Parathyroid adenoma (tissue), 2 donors: ENCODE measurements around the gene EBP.

Source experiments
- H2AFZ ChIP-seq: fragments of 300-600 bp; sonication (generic); one replicate; pipeline ENCODE4 v1.7.0; 2017; ENCODE audit warnings: antibody characterized with exemption, mild to moderate bottlenecking
- H3K27ac ChIP-seq: fragments of 300-600 bp; sonication (generic); one replicate; pipeline ENCODE4 v1.7.0; 2017
- H3K27me3 ChIP-seq: fragments of 300-600 bp; sonication (generic); one replicate; pipeline ENCODE4 v1.7.0; 2017; ENCODE audit warnings: low read length; ENCODE audit not compliant: control insufficient read depth, insufficient read depth
- H3K36me3 ChIP-seq: fragments of 300-600 bp; sonication (generic); one replicate; pipeline ENCODE4 v1.7.0; 2017; ENCODE audit warnings: low read length; ENCODE audit not compliant: control insufficient read depth, insufficient read depth
- H3K4me1 ChIP-seq: fragments of 300-600 bp; sonication (generic); one replicate; pipeline ENCODE4 v1.7.0; 2017; ENCODE audit warnings: control low read depth
- H3K4me2 ChIP-seq: fragments of 300-600 bp; sonication (generic); one replicate; pipeline ENCODE4 v1.7.0; 2017; ENCODE audit warnings: low read length
- H3K4me3 ChIP-seq: fragments of 300-600 bp; sonication (generic); one replicate; pipeline ENCODE4 v1.7.0; 2017; ENCODE audit warnings: low read depth, low read length
- H3K79me2 ChIP-seq: fragments of 300-600 bp; sonication (generic); one replicate; pipeline ENCODE4 v1.7.0; 2017; ENCODE audit warnings: control low read depth
- H3K9ac ChIP-seq: fragments of 300-600 bp; sonication (generic); one replicate; pipeline ENCODE4 v1.7.0; 2017; ENCODE audit warnings: mild to moderate bottlenecking
- H3K9me3 ChIP-seq: fragments of 300-600 bp; sonication (generic); one replicate; pipeline ENCODE4 v1.7.0; 2017; ENCODE audit warnings: low read length; ENCODE audit not compliant: control insufficient read depth
- CTCF ChIP-seq: fragments of 300-600 bp; sonication (generic); IDR thresholded peaks from one replicate; pipeline ENCODE4 v1.7.0; 2017; ENCODE audit warnings: antibody characterized with exemption, mild to moderate bottlenecking
- donor health status: primary hyperparathyroidism.

The EBP gene

GRCh38 chrX:48560681-48561080 lies 39.1 kb downstream of the EBP start:
- Histone ChIP-seq H3K79me2 (no peaks in the 10 kb centered on the region), H3K9ac (no peak overlapping the region), H3K36me3 (no peaks in the 10 kb centered on the region), H2AFZ (no peak overlapping the region), H3K27me3 (no peaks in the 10 kb centered on the region), H3K4me2 (no peak overlapping the region), H3K9me3 (no peaks in the 10 kb centered on the region), H3K27ac (no peak overlapping the region), H3K4me3 (no peak overlapping the region), H3K4me1 (no peaks in the 10 kb centered on the region)
- no peak for TF ChIP-seq CTCF

DNA sequence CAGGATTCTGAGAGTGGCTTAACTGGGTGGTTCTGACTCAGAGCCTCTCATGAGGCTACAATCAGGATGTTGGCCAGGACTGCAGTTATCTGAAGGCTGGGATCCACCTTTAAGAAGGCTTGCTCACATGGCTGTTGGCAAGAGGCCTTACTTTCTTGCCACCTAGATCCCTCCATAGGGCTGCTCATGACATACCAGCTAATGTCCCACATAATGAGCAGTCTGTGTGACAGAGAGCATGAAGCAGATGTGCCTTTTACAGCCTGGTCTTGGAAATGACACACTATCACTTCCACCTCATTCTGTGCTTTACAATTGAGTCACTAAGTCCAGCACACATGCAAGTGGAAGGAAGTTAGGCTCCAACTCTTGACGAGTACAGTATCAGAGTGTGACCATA lies 48.4 kb downstream of the EBP start:
- Histone ChIP-seq H3K27me3 (no peaks in the 10 kb centered on the region), H3K36me3 (no peaks in the 10 kb centered on the region), H2AFZ (no peak overlapping the region), H3K27ac (no peak overlapping the region), H3K9me3 (no peaks in the 10 kb centered on the region), H3K9ac (no peak overlapping the region), H3K4me3 (no peak overlapping the region), H3K4me1 (peaks cover 3% of the 10 kb centered on the region), H3K79me2 (peaks cover under 1% of the 10 kb centered on the region), H3K4me2 (no peak overlapping the region)
- TF ChIP-seq CTCF = no peak

DNA sequence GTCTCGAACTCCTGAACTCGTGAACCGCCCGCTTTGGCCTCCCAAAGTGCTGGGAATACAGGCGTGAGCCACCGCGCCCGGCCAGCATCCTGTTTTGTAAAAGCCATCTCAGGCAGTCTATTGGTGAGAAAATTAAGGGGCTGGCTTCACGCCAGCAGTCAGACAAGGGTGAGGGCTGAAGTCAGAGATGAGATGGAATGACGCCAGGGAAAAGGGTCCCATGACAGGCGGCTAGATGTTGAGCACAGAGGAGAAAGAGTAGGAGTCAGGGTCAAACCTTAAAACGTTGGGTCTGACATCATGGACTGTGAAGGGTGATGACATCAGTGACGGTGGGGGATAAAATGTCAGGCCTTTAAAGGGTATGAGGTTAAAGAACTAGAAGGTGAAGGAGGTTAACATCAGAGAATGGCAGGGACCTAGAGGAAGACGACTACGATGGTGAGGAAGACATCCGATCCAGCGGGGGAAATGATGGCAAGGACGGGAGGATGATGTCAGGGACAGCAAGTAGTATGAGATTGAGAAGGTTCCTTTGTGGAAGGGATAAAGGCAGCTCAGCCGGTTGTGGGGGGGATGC lies 52.2 kb downstream of the EBP start:
- Histone ChIP-seq H3K36me3 (no peaks in the 10 kb centered on the region), H3K9me3 (no peaks in the 10 kb centered on the region), H2AFZ (peak overlapping the region; percentile 89), H3K4me2 (peak overlapping the region; percentile 90), H3K27me3 (no peaks in the 10 kb centered on the region), H3K4me3 (peak overlapping the region; percentile 95), H3K9ac (peak overlapping the region; percentile 1), H3K79me2 (peaks cover 12% of the 10 kb centered on the region), H3K4me1 (peaks cover 5% of the 10 kb centered on the region), H3K27ac (peak overlapping the region; percentile 100)
- no peak for TF ChIP-seq CTCF

GRCh38 chrX:48574270-48575266 lies 53.0 kb downstream of the EBP start, which contains the start of gene RBM3:
TSS of gene RBM3 (plus strand) at chrX:48574484. CDS start at chrX:48575181, 697 bp downstream.
- Histone ChIP-seq H3K27me3 (no peaks in the 10 kb centered on the region), H3K9ac (peak within 1 kb of the TSS; percentile 91), H3K4me3 (peak within 1 kb of the TSS; percentile 95), H3K79me2 (peaks cover 12% of the 10 kb centered on the region), H2AFZ (peak within 1 kb of the TSS; percentile 89), H3K4me1 (peaks cover 5% of the 10 kb centered on the region), H3K27ac (peak within 1 kb of the TSS; percentile 100), H3K9me3 (no peaks in the 10 kb centered on the region), H3K36me3 (no peaks in the 10 kb centered on the region), H3K4me2 (peak within 1 kb of the TSS; percentile 90)
- peak; percentile 51 for TF ChIP-seq CTCF
